Activated CD4-positive, alpha-beta T cell treated with anti-CD3 and anti-CD28 coated beads for 48 hours (primary cell): Measurements from ENCODE around the gene PPDPF.
"Not testable (repeated sequence)": the region's sequence is repeated elsewhere in the genome, so short reads cannot be mapped to it uniquely, and the experiment has no call there.

Experiments
- DNase-seq: peaks from one replicate; pipeline ENCODE4 v3.0.0-alpha.2; 2020

PPDPF gene

GRCh38 chr20:63520504-63520933 is at the start of gene PPDPF:
Gene PPDPF, plus strand, starts transcription at chr20:63520765. Its CDS starts 544 bp downstream, at chr20:63521309.
- DNase-seq: peak; percentile 86

DNA sequence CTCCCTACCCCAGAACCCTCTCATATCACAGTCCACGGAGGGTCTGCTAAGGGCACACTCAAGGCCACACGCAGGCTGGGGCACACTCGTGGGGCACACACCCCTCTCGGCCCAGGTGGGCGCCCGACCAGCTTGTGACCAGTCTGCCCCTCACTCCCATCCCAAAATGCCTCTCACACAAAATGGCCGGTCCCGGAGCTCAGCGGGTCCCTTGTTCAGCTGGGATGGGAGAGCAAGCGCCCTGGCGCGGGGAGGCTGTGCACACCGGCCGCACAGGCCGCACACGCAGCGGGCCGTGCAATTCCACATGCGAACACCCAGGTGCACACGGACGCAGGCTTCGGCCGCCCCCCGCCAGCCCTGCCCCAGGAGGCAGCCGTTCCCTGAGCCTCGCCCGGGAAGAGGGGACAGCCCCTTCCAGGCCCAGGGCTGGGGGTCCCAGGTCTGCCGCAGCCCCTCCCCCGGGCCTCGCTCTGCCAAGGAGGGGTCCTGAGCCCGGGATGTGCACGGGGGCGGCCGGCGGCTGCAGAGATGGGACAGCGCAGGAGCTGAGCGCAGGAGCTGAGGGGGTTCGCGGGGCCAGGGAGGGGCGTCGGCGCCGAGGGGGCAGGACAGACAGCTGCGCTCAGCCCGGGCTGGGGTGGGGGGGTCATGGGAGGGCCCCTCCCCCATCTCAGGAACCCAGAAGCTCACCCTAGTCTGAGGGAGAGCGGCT is 49.4 kb upstream of the PPDPF start:
- DNase-seq: no peak

- no peak for DNase-seq
Measured at GRCh38 chr20:63471717-63471980, 48.9 kb upstream of the PPDPF start.

DNA sequence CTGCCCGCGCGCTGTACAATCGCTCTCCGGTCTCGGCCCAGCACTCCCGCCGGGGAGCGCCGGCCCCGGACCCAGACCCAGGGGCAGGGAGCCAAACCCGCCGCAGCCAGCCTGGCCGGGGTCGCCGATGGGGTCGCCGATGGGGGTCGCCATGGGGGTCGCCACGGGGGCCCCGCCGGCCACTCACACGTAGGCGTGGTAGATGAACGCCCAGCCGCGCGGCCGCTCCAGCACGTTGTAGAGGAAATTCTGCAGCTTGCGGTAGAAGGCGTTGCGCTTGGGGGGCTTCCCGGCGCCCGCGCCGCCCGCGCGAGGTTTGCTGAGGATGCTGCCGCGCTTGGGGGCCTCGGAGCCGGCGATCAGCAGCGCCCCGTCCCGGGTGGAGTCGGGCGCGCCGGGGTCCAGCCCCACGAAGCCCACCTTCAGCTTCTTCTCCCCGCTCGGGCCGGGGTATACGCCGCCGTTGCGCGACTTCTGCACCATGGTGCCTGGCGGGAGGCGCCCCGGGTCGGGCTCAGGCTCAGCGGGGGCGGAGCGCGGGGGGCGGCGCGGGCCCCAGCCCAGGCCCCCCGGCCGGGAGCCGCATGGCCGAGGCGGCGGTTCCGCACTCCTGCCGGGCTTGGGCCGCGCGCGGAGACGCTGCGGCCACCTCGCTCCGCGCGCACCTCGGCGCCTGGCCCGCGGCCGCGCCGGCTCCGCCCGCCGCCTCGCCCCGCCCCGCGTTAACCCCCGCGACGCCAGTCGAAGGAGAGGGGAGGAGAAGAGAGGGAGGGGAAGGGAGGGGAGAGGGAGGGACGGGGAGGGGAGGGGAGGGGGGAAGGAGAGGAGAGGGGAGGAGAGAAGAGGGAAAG is 48.4 kb upstream of the PPDPF start, which contains the start of gene KCNQ2:
KCNQ2 (minus strand) TSS at position 675 of the 851 bp plus-strand sequence; CDS start at position 483, 192 bp downstream.
- DNase-seq: no peak

DNA sequence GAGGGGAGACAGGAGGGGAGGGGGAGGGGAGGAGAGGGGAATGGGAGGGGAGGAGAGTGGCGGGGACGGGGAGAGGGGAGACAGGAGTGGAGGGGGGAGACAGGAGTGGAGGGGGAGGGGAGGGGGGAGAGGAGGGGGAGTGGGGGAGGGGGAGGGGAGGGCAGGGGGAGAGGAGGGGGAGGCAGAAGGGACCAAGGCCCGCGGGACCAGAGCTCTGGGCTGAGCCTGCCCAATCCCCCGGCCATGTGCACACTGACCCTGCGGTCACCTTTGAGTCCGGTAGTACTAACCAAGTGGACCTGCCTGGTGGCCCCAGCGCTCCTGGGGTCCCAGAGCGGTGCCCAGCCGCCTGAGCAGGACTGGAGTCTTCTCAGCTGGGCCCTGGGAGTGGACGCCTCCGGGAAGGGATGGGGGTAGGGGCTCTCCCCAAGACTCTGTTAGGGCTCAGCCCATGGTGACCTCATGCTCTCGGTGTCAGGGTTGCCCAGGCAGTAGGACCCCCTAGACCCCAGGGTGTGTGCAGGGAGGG is 47.6 kb upstream of the PPDPF start:
- no peak for DNase-seq

DNA sequence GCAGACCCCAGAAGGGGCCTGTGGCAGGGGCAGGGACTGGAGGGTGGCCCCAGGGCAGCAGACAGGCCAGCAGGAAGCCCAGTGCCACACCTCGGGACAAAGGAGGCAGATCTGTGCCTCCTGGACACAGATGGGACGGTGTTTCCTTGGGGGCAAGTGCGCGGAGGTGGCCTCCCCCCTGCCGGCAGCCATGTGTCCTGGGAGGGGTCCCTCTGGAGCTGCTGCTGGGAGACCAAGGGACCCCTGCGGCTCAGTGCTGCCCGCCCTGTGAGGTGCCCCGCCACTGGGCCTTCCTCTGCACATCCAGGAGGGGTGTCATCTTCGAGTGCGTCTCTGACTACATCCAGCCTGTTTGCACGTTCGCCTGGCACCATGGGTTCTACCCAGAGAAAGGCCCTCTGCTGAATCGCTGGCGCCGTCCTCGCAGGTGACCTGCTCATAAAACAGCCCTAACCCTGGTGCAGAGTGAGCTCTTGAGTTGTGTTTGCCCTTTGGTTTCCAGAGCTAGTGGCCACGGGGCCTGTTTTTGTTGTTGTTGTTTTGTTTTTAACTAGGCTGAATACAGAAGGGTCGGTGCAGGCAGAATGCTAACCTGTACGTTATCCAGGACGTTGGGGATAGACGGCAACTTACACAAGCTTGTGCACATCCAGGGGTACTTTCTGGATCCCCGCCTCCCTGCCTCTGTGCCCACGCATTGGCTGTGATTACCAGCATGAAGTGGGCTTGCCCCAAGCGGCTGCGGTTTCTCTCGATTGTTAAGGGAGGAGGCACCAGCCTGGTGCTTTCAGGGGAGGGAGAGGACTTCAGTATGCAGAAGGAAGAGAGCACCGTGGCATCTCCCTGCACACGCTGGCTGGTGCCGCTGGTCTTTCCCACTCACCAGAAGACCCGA is 46.8 kb upstream of the PPDPF start:
- DNase-seq: no peak

DNA sequence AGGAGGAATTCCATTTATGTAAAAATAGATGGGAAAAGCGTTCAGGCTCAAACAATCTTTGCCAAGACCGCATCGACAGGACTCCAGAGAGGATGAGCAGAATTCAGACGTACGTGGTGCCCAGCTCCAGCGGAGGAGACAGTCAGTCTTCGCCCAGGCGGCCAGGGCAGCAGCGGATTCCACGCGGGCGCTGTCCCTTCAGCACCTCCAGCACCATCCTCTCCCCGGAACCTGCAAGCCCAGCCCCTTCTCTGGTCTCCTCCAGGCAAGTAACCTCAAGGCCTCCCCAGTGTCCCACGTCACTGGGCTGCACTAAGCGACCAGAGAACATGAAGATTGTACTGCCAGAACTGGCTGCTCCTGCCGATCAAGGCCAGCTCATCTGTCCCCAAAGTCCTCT is 45.4 kb upstream of the PPDPF start:
- peak; percentile 30 for DNase-seq

- no peak for DNase-seq
Measured at GRCh38 chr20:63477061-63477616, 43.4 kb upstream of the PPDPF start.

DNA sequence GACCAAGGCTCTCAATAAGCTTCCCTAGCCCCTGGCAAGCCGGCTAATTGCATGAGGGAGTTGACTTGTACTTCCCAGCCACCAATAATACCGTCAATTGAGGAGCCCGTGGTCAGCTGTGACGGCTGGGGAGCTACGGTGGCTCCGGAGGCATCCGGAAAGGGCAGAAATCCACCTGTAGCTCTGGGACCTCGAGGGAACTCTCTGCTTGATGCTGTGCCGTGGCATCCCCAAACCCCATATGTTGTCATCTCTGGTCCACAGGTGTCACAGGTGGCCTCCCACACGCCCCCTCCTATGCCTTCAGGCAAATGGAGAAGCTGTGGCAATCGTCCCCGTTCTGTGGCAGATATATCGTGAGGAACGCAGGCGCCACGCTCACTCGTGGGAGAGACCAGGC is 42.6 kb upstream of the PPDPF start:
- DNase-seq: no peak

- DNase-seq: no peak
Measured at GRCh38 chr20:63478346-63479302, 41.9 kb upstream of the PPDPF start.

DNA sequence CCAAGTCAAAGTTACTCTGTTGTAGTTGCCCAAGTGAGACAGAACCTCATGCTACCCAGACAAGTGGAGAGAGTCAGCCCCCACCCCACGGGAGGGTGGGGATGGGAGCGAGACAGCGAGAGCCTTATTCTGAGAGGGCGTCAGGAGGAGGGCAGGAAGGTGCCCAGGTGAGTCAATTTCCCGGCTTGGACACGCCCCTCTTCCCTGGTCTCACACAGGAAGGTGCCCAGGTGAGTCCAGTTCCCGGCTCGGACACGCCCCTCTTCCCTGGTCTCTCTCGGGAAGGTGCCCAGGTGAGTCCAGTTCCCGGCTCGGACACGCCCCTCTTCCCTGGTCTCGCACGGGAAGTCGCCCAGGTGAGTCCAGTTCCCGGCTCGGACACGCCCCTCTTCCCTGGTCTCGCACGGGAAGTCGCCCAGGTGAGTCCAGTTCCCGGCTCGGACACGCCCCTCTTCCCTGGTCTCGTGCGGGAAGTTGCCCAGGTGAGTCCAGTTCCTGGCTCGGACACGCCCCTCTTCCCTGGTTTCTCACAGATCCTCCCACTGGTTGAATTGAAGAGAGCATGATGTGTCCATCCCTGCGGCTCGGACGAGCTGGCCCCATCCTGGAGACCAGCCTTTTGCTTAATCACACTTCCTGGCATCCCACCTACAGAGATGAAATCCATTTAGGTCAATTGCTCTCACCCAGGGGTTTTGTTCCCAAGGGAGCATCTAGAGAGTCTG is 40.7 kb upstream of the PPDPF start:
- DNase-seq: not testable (repeated sequence)

DNA sequence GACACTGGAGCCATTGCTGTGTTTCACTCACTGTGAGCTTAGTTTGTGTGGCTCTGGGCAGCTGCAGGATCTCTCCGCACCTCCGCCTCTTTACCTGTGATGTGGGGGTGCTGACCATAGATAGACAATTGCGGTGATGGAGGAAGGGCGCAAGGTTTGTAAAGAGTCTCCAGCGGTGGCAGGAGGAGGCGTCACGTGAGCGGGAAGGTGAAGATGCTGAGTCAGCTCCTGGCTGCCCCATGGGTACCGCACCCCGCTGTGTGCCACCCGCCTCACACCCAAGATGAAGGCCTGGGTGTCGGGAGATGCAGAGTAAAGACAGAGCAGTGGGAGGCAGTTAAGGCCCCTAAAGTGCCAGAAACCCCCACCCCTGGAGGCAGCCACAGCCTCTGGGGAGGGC is 39.1 kb upstream of the PPDPF start:
- DNase-seq: no peak

GRCh38 chr20:63482021-63482587 is 38.5 kb upstream of the PPDPF start:
- DNase-seq: no peak

DNA sequence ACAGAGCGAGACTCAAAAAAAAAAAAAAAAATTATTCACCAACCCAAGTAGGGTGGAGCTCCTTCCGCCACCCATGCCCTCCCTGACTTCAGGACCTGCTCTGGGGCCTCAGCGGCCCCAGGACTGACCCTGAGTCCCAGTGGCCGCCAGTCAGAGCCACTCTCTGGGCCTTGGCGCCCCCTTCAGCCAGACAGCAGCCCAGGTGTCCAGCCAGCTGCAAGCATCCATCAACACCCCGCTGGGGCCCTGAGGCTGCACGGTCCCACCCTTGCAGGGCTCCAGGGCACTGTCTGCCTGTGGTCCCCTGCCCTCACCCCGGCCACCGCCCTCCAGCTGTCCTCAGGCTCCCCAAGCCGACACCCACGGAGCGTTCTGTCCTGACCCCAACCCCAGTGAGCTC is 36.7 kb upstream of the PPDPF start:
- DNase-seq: no peak

GRCh38 chr20:63484236-63484635 is 36.3 kb upstream of the PPDPF start:
- DNase-seq: no peak

- no peak for DNase-seq
Measured at GRCh38 chr20:63484651-63485403, 35.7 kb upstream of the PPDPF start.

DNA sequence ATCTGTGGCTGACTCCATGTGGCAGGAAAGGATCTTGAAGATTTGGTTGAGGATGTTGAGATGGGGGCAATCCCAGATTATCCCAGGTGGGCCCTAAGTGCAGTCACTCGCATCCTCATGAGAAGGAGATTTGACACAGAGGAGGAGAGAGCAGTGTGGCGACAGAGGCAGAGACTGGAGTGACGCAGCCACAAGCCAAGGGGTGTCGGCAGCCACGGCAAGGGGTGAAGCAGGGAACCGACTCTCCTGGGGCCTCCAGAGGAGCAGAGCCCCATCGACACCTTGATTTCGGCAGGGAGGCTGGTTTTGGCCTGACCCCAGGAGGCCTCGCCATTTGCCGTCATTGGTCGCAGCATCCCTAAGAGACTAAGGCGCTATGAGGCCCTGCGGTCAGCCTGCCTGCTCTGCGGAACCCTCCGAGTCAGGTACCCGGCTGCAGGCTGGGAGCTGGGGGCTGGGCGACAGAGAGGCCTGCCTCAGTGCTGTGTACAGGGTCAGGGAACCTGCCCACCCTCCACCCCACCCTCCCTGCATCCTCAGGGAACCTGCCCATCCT is 34.2 kb upstream of the PPDPF start:
- no peak for DNase-seq

GRCh38 chr20:63487116-63487764 is 33.3 kb upstream of the PPDPF start:
- no peak for DNase-seq

DNA sequence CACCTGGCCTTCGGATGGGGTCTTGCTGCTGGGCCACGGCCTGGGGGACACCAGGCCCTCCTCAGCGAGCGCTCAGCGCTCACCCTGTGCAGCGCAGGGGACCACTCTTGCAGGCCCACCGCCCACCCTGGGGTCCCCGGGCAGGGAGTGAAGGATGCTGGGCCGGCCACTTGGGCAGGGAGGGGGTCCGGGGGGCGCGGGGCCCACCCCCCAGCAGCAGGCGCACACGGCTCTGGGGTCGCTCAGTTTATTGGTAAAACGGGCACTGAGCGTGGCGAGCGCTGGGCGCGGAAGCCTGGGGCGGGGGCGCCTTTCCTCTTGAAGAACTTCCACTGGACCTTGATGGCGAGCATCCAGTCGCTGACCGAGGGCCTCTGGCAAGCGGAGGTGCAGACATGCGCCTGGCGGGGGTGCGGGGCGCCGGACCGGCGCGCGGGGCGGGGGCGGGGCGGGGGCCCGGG is 32.8 kb upstream of the PPDPF start:
- DNase-seq: no peak
